ENCODE data around the gene PLCL2.

Gene PLCL2

DNA sequence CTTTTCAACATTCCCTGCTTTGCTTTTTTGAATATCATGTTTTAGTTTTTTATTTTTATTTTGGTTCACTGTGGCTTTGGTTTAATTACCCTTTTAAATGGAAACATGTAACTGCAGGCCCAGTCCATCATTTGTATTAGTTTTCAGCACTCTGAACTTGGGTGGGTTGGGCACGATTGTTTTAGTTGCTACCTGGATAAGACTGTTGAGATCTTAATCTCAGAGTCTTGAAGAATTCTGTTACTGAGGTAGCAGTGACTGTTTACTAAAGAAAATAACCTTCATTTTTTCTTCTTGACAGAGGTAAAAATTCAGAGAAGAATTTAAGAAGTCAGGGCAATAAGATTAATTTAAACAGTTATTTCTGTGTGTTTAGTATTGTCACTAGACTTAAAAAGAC is 15.2 kb downstream of the PLCL2 start:
- peaks cover 0 to 2% (median 0%) of the 10 kb centered on the region in 5 experiments for H3K9me3 ChIP-seq (ENCODE audit: control extremely low read depth in 1 of 5, control insufficient read depth in 4 of 5, insufficient read depth in 2 of 5, low read depth in 1 of 5, low read length in 4 of 5)
- H3K27ac ChIP-seq (ENCODE audit: insufficient read depth in 1 of 2, low read depth in 1 of 2, low read length in 2 of 2, poor library complexity in 1 of 2, severe bottlenecking in 2 of 2), result no peak overlapping the region
- H3K36me3 ChIP-seq (ENCODE audit: control insufficient read depth in 4 of 4, insufficient read depth in 4 of 4, low read length in 3 of 4), result no peaks in the 10 kb centered on the region
- H3K4me3 ChIP-seq (ENCODE audit: control insufficient read depth in 1 of 7, extremely low read depth in 1 of 7, insufficient read depth in 4 of 7, low read depth in 2 of 7, low read length in 6 of 7), result no peak overlapping the region
- H3K27me3 ChIP-seq (replicated peaks in 2 of 5; ENCODE audit: control insufficient read depth in 4 of 5, insufficient read depth in 5 of 5, low read length in 4 of 5), result no peaks in the 10 kb centered on the region
- WGBS (ENCODE audit: insufficient coverage), result no CpG with 5 or more reads among the region's 1 CpG
- POLR2A ChIA-PET, result no interaction called here
- CTCF ChIA-PET, result interaction anchor here (1.1 to 1.6 kb wide), 6 partner anchors 8 to 146 kb away, joined by 3 to 5 read pairs (median 4); partner anchors contain the start of gene PLCL2
- peaks cover 2 to 52% (median 25%) of the 10 kb centered on the region in 4 experiments for H3K4me1 ChIP-seq (ENCODE audit: control extremely low read depth in 1 of 4, control insufficient read depth in 4 of 4, insufficient read depth in 4 of 4, low read length in 3 of 4)
- no peak for DNase-seq

DNA sequence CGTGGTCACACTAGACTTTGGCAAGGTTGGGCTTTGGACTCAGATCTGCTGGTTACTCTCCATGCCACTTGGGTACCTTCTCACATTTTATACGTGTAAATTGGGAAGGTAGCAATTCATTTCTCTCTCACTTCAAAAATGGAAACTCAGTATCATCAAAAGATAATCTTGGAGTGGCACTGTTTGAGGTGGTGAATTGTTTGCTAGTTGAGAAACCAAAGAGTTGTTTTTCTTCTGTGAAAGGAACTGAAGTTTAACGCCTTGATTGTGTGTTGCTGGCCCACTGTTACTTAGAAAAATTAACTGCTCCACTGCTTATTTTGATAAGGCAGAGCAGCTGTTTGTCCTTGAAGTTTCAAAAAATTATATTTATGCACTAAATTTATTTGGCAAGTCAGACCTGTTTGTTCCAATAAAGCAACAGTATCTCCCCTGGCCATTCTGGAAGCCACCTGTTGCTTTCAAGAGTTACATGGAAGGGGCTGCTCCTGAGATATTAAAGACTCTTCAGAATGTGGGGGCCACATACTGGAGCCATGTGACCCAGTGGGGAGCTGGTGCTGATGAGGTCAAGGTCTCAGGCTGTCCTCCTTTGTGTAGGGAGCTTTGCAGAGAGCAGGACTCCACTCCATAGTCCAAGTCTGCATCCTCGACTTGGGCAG is 16.2 kb downstream of the PLCL2 start:
- Histone ChIP-seq H3K36me3 (ENCODE audit: control insufficient read depth in 4 of 4, insufficient read depth in 4 of 4, low read length in 3 of 4) (no peaks in the 10 kb centered on the region), H3K4me1 (ENCODE audit: control extremely low read depth in 1 of 4, control insufficient read depth in 4 of 4, insufficient read depth in 4 of 4, low read length in 3 of 4) (peaks cover 2 to 53% (median 24%) of the 10 kb centered on the region in 4 experiments), H3K27ac (ENCODE audit: insufficient read depth in 1 of 2, low read depth in 1 of 2, low read length in 2 of 2, poor library complexity in 1 of 2, severe bottlenecking in 2 of 2) (no peak overlapping the region), H3K9me3 (ENCODE audit: control extremely low read depth in 1 of 5, control insufficient read depth in 4 of 5, insufficient read depth in 2 of 5, low read depth in 1 of 5, low read length in 4 of 5) (peaks cover 0 to 2% (median 0%) of the 10 kb centered on the region in 5 experiments), H3K27me3 (replicated peaks in 2 of 5; ENCODE audit: control insufficient read depth in 4 of 5, insufficient read depth in 5 of 5, low read length in 4 of 5) (no peaks in the 10 kb centered on the region), H3K4me3 (ENCODE audit: control insufficient read depth in 1 of 7, extremely low read depth in 1 of 7, insufficient read depth in 4 of 7, low read depth in 2 of 7, low read length in 6 of 7) (no peak overlapping the region)
- WGBS (ENCODE audit: insufficient coverage), result 94% methylated on average over 2 of the region's 4 CpGs
- ChIA-PET POLR2A (no interaction called here), CTCF (interaction anchor here (1.1 to 1.6 kb wide), 7 partner anchors 10 to 145 kb away, joined by 3 to 5 read pairs (median 4); partner anchors contain the start of gene PLCL2)
- DNase-seq, result no peak

- WGBS (ENCODE audit: insufficient coverage), result 80% methylated on average over 1 of the region's 4 CpGs
- peaks cover 12 to 61% (median 25%) of the 10 kb centered on the region in 4 experiments for H3K4me1 ChIP-seq (ENCODE audit: control extremely low read depth in 1 of 4, control insufficient read depth in 4 of 4, insufficient read depth in 4 of 4, low read length in 3 of 4)
Observed at GRCh38 chr3:16904423-16905417, 20.0 kb downstream of the PLCL2 start.

DNA sequence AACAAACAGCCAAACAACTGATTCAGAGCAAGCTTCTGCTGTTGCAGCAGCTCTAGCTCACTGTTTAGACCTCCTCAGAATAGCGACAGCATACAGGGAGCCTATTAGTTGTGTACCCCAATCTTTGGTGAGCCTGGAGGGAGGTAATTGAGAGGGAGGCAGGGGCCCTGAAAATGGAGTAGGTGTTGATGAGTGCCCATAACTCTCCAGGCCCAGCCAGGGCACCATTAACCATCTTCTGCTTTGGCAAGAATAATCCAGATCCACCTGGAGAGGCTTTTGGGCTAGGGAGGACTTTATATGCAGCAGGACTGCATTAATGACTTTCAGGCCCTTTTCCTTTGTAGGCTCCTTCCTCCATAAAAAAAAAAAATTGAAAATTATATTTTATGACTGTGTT is 20.9 kb downstream of the PLCL2 start:
- 100% methylated on average over 1 of the region's 1 CpG for WGBS (ENCODE audit: insufficient coverage)
- Histone ChIP-seq H3K4me1 (ENCODE audit: control extremely low read depth in 1 of 4, control insufficient read depth in 4 of 4, insufficient read depth in 4 of 4, low read length in 3 of 4) (peaks cover 12 to 59% (median 27%) of the 10 kb centered on the region in 4 experiments), H3K9me3 (ENCODE audit: control extremely low read depth in 1 of 5, control insufficient read depth in 4 of 5, insufficient read depth in 2 of 5, low read depth in 1 of 5, low read length in 4 of 5) (peaks cover 0 to 2% (median 0%) of the 10 kb centered on the region in 5 experiments), H3K27ac (ENCODE audit: insufficient read depth in 1 of 2, low read depth in 1 of 2, low read length in 2 of 2, poor library complexity in 1 of 2, severe bottlenecking in 2 of 2) (no peak overlapping the region), H3K36me3 (ENCODE audit: control insufficient read depth in 4 of 4, insufficient read depth in 4 of 4, low read length in 3 of 4) (no peaks in the 10 kb centered on the region), H3K4me3 (ENCODE audit: control insufficient read depth in 1 of 7, extremely low read depth in 1 of 7, insufficient read depth in 4 of 7, low read depth in 2 of 7, low read length in 6 of 7) (no peak overlapping the region), H3K27me3 (replicated peaks in 2 of 5; ENCODE audit: control insufficient read depth in 4 of 5, insufficient read depth in 5 of 5, low read length in 4 of 5) (no peaks in the 10 kb centered on the region)
- CTCF ChIA-PET, result interaction anchor here (1.0 to 1.6 kb wide), 2 partner anchors 11 to 22 kb away, joined by 3 read pairs; no protein-coding TSS in a partner anchor
- POLR2A ChIA-PET, result no interaction called here
- no peak for DNase-seq

More at GRCh38 chr3:16904423-16905417, 20.0 kb downstream of the PLCL2 start:
- H3K27me3 ChIP-seq (replicated peaks in 2 of 5; ENCODE audit: control insufficient read depth in 4 of 5, insufficient read depth in 5 of 5, low read length in 4 of 5), result no peaks in the 10 kb centered on the region
- H3K27ac ChIP-seq (ENCODE audit: insufficient read depth in 1 of 2, low read depth in 1 of 2, low read length in 2 of 2, poor library complexity in 1 of 2, severe bottlenecking in 2 of 2), result peak overlapping the region in 1 of 2 experiments; percentile 41
- H3K36me3 ChIP-seq (ENCODE audit: control insufficient read depth in 4 of 4, insufficient read depth in 4 of 4, low read length in 3 of 4), result no peaks in the 10 kb centered on the region
- POLR2A ChIA-PET, result no interaction called here
- CTCF ChIA-PET, result interaction anchor here (1.0 kb wide), 2 partner anchors 12 to 17 kb away, joined by 3 read pairs; no protein-coding TSS in a partner anchor
- H3K9me3 ChIP-seq (ENCODE audit: control extremely low read depth in 1 of 5, control insufficient read depth in 4 of 5, insufficient read depth in 2 of 5, low read depth in 1 of 5, low read length in 4 of 5), result peaks cover 0 to 2% (median 0%) of the 10 kb centered on the region in 5 experiments
- H3K4me3 ChIP-seq (ENCODE audit: control insufficient read depth in 1 of 7, extremely low read depth in 1 of 7, insufficient read depth in 4 of 7, low read depth in 2 of 7, low read length in 6 of 7), result no peak overlapping the region
- DNase-seq, result no peak

DNA sequence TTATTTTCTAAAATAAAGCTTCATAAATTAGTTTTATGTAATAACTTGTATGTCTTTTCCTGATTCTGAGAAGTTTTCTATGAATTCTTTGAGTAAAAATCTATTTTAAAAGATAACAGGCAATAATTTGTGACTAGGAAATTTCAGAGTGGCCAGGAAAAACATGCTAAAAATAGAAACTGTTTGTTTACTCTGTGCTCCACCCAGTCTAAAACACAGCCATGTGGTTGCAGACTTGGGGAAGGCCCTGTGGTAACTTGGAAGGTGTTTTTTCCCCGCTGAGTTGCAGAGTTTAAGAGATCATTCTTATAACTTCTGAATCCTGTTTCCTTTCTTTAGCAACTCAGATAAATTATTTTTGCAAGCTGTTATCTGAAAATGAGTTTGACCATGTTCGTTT is 21.9 kb downstream of the PLCL2 start:
- peak overlapping the region in 2 of 7 experiments; percentile 12 to 55 for H3K4me3 ChIP-seq (ENCODE audit: control insufficient read depth in 1 of 7, extremely low read depth in 1 of 7, insufficient read depth in 4 of 7, low read depth in 2 of 7, low read length in 6 of 7)
- peak in 2 of 3 donors; percentile 58 to 75 for DNase-seq
- WGBS (ENCODE audit: insufficient coverage), result no CpG with 5 or more reads among the region's 2 CpGs
- no peaks in the 10 kb centered on the region for H3K36me3 ChIP-seq (ENCODE audit: control insufficient read depth in 4 of 4, insufficient read depth in 4 of 4, low read length in 3 of 4)
- H3K9me3 ChIP-seq (ENCODE audit: control extremely low read depth in 1 of 5, control insufficient read depth in 4 of 5, insufficient read depth in 2 of 5, low read depth in 1 of 5, low read length in 4 of 5), result peaks cover 0 to 2% (median 0%) of the 10 kb centered on the region in 5 experiments
- H3K27ac ChIP-seq (ENCODE audit: insufficient read depth in 1 of 2, low read depth in 1 of 2, low read length in 2 of 2, poor library complexity in 1 of 2, severe bottlenecking in 2 of 2), result peak overlapping the region in 1 of 2 experiments; percentile 63
- H3K4me1 ChIP-seq (ENCODE audit: control extremely low read depth in 1 of 4, control insufficient read depth in 4 of 4, insufficient read depth in 4 of 4, low read length in 3 of 4), result peaks cover 9 to 49% (median 22%) of the 10 kb centered on the region in 4 experiments
- POLR2A ChIA-PET, result no interaction called here
- H3K27me3 ChIP-seq (replicated peaks in 2 of 5; ENCODE audit: control insufficient read depth in 4 of 5, insufficient read depth in 5 of 5, low read length in 4 of 5), result no peaks in the 10 kb centered on the region
- CTCF ChIA-PET, result interaction anchor here (1.6 kb wide), 1 partner anchor 21 kb away, joined by 3 read pairs; no protein-coding TSS in a partner anchor

- POLR2A ChIA-PET, result interaction anchor here (1.1 kb wide), 1 partner anchor 9 kb away, joined by 3 read pairs; no protein-coding TSS in a partner anchor
- peaks cover 15 to 47% (median 20%) of the 10 kb centered on the region in 4 experiments for H3K4me1 ChIP-seq (ENCODE audit: control extremely low read depth in 1 of 4, control insufficient read depth in 4 of 4, insufficient read depth in 4 of 4, low read length in 3 of 4)
- peak overlapping the region in 3 of 7 experiments; percentile 12 to 55 (median 33) for H3K4me3 ChIP-seq (ENCODE audit: control insufficient read depth in 1 of 7, extremely low read depth in 1 of 7, insufficient read depth in 4 of 7, low read depth in 2 of 7, low read length in 6 of 7)
- DNase-seq, result peak; percentile 35 to 68 (median 50)
- H3K27me3 ChIP-seq (replicated peaks in 2 of 5; ENCODE audit: control insufficient read depth in 4 of 5, insufficient read depth in 5 of 5, low read length in 4 of 5), result no peaks in the 10 kb centered on the region
- CTCF ChIA-PET, result interaction anchor here (1.2 to 2.3 kb wide), 3 partner anchors 21 to 68 kb away, joined by 3 to 12 read pairs (median 5); partner anchors contain the start of gene PLCL2
- peak overlapping the region in 1 of 2 experiments; percentile 63 for H3K27ac ChIP-seq (ENCODE audit: insufficient read depth in 1 of 2, low read depth in 1 of 2, low read length in 2 of 2, poor library complexity in 1 of 2, severe bottlenecking in 2 of 2)
- no peaks in the 10 kb centered on the region for H3K36me3 ChIP-seq (ENCODE audit: control insufficient read depth in 4 of 4, insufficient read depth in 4 of 4, low read length in 3 of 4)
- H3K9me3 ChIP-seq (ENCODE audit: control extremely low read depth in 1 of 5, control insufficient read depth in 4 of 5, insufficient read depth in 2 of 5, low read depth in 1 of 5, low read length in 4 of 5), result peaks cover 0 to 2% (median 0%) of the 10 kb centered on the region in 5 experiments
Observed at GRCh38 chr3:16907243-16907642, 22.5 kb downstream of the PLCL2 start.
